KMS-11 (cell line): Measurements from ENCODE around the gene PAX1.

Experiments
- H2AFZ ChIP-seq: fragments of 200-600 bp; sonication (generic); 2 replicates; pipeline ENCODE4 v1.6.1; 2016; ENCODE audit warnings: antibody characterized with exemption, mixed run types, low read depth
- H3K27ac ChIP-seq: fragments of 200-600 bp; sonication (generic); 2 replicates; pipeline ENCODE4 v1.6.1; 2016; ENCODE audit warnings: mild to moderate bottlenecking, mixed run types
- H3K27me3 ChIP-seq: fragments of 200-600 bp; sonication (generic); 2 replicates; pipeline ENCODE4 v1.6.1; 2017; ENCODE audit warnings: mild to moderate bottlenecking, low read depth, mixed run types, moderate library complexity; ENCODE audit not compliant: insufficient read depth
- H3K36me3 ChIP-seq: fragments of 200-600 bp; sonication (generic); 2 replicates; pipeline ENCODE4 v1.6.1; 2017; ENCODE audit warnings: mild to moderate bottlenecking, mixed run types; ENCODE audit not compliant: insufficient read depth
- H3K4me1 ChIP-seq: fragments of 200-600 bp; sonication (generic); 2 replicates; pipeline ENCODE4 v1.6.1; 2016; ENCODE audit warnings: mild to moderate bottlenecking, low read depth, mixed run types; ENCODE audit not compliant: poor library complexity, severe bottlenecking
- H3K4me2 ChIP-seq: fragments of 200-600 bp; sonication (generic); 2 replicates; pipeline ENCODE4 v1.7.0; 2016; ENCODE audit warnings: mild to moderate bottlenecking, mixed run types
- H3K4me3 ChIP-seq: fragments of 200-600 bp; sonication (generic); IDR thresholded peaks from 2 replicates; pipeline ENCODE4 v1.6.1; 2017; ENCODE audit warnings: low read depth, low read length, mixed read lengths; ENCODE audit not compliant: insufficient read depth
- H3K79me2 ChIP-seq: fragments of 200-600 bp; sonication (generic); 2 replicates; pipeline ENCODE4 v1.6.1; 2016; ENCODE audit warnings: low read depth, mixed run types; ENCODE audit not compliant: insufficient read depth
- H3K9ac ChIP-seq: fragments of 200-600 bp; sonication (generic); 2 replicates; pipeline ENCODE4 v1.6.1; 2016; ENCODE audit warnings: mild to moderate bottlenecking, mixed run types
- H4K20me1 ChIP-seq: fragments of 200-600 bp; sonication (generic); 2 replicates; pipeline ENCODE4 v1.6.1; 2016; ENCODE audit warnings: mild to moderate bottlenecking, mixed run types; ENCODE audit not compliant: insufficient read depth
- CTCF ChIP-seq: fragments of 200-600 bp; sonication (generic); conservative IDR thresholded peaks from 2 replicates; pipeline ENCODE4 v1.6.1; 2017; ENCODE audit warnings: low read depth, mild to moderate bottlenecking, antibody characterized with exemption, low read length, moderate library complexity, mixed read lengths

Gene PAX1

GRCh38 chr20:21710863-21711431 lies 5.5 kb downstream of the PAX1 start:
- Histone ChIP-seq H3K79me2 (no peaks in the 10 kb centered on the region), H3K4me2 (no peak overlapping the region), H3K27me3 (no peaks in the 10 kb centered on the region), H3K4me3 (no peak overlapping the region), H3K4me1 (no peaks in the 10 kb centered on the region), H3K36me3 (no peaks in the 10 kb centered on the region), H3K27ac (no peak overlapping the region), H3K9ac (no peak overlapping the region), H2AFZ (no peak overlapping the region), H4K20me1 (no peaks in the 10 kb centered on the region)
- no peak for TF ChIP-seq CTCF

GRCh38 chr20:21712443-21713059 lies 7.1 kb downstream of the PAX1 start:
- H3K79me2 ChIP-seq, result no peaks in the 10 kb centered on the region
- H3K4me1 ChIP-seq, result no peaks in the 10 kb centered on the region
- TF ChIP-seq CTCF, result no peak
- no peak overlapping the region for H3K4me2 ChIP-seq
- H3K36me3 ChIP-seq, result no peaks in the 10 kb centered on the region
- no peak overlapping the region for H3K9ac ChIP-seq
- H3K4me3 ChIP-seq, result no peak overlapping the region
- no peak overlapping the region for H3K27ac ChIP-seq
- H4K20me1 ChIP-seq, result no peaks in the 10 kb centered on the region
- H2AFZ ChIP-seq, result no peak overlapping the region
- no peaks in the 10 kb centered on the region for H3K27me3 ChIP-seq

GRCh38 chr20:21713470-21713869 lies 8.0 kb downstream of the PAX1 start:
- H3K79me2 ChIP-seq, result no peaks in the 10 kb centered on the region
- H3K36me3 ChIP-seq, result no peaks in the 10 kb centered on the region
- no peak overlapping the region for H3K4me3 ChIP-seq
- no peak overlapping the region for H3K4me2 ChIP-seq
- no peaks in the 10 kb centered on the region for H3K27me3 ChIP-seq
- H3K4me1 ChIP-seq, result no peaks in the 10 kb centered on the region
- H2AFZ ChIP-seq, result no peak overlapping the region
- no peaks in the 10 kb centered on the region for H4K20me1 ChIP-seq
- H3K9ac ChIP-seq, result no peak overlapping the region
- H3K27ac ChIP-seq, result no peak overlapping the region
- TF ChIP-seq CTCF, result no peak

DNA sequence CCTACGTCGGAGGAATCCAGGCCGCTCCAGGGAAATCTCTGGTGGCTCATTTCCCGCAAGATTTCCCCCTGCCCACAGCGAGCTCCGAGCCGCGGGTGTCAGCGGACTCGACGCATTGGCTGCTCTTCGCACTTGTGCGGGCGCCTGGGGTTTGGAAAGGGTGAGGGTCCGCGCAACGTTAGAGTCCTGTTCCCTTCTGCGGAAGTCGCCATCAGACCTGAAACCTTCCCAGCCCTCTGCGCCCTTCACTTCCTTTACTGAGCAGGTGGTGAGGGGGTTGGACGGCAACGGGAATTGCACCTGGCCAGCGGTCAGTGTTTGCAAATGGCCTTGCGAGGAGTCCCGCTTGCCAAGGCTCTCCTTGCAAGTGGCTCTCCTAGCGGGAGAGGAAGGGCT lies 8.4 kb downstream of the PAX1 start:
- H3K4me2 ChIP-seq, result no peak overlapping the region
- H2AFZ ChIP-seq, result no peak overlapping the region
- no peaks in the 10 kb centered on the region for H4K20me1 ChIP-seq
- H3K9ac ChIP-seq, result no peak overlapping the region
- TF ChIP-seq CTCF, result no peak
- H3K4me1 ChIP-seq, result no peaks in the 10 kb centered on the region
- H3K79me2 ChIP-seq, result no peaks in the 10 kb centered on the region
- no peaks in the 10 kb centered on the region for H3K36me3 ChIP-seq
- no peak overlapping the region for H3K4me3 ChIP-seq
- H3K27me3 ChIP-seq, result no peaks in the 10 kb centered on the region
- H3K27ac ChIP-seq, result no peak overlapping the region
